ENCODE results near the gene INVS. TPM values are rescaled to one million over a fixed set of nuclear protein-coding genes. Genes with fewer than 3 reads are reported as not detected.
"Not testable (repeated sequence)": the region's sequence is repeated elsewhere in the genome, so short reads cannot be mapped to it uniquely, and the experiment has no call there.

INVS gene
- total RNA-seq, 3 donors from 2014 or later (not counting 1 experiment from before 2014, with no cell fraction given): 24.5 to 30.6 (median 27.4) TPM

DNA sequence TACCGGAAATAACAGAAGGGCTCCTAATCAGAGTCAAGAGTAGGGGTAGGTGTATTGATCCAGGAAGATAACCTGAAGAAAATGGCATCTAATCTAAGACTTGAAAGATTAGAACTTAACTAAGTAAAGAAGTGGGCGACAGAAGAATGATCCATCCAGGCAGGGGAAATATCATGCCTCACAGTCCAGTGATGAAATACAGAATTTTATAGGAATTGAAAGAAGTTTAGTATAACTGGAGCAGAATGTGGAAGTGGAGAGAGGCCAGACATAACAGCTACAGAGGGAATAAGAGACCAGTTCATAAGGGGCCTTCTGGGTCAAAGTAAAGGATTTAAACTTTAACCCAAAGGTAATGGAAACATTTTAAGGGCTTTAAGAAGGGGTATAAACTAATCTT, 42.5 kb upstream of the INVS start:
- no peaks in the 10 kb centered on the region for H3K27me3 Mint-ChIP-seq (ENCODE audit: low read depth in 2 of 2)
- TF ChIP-seq, protein P1, sequence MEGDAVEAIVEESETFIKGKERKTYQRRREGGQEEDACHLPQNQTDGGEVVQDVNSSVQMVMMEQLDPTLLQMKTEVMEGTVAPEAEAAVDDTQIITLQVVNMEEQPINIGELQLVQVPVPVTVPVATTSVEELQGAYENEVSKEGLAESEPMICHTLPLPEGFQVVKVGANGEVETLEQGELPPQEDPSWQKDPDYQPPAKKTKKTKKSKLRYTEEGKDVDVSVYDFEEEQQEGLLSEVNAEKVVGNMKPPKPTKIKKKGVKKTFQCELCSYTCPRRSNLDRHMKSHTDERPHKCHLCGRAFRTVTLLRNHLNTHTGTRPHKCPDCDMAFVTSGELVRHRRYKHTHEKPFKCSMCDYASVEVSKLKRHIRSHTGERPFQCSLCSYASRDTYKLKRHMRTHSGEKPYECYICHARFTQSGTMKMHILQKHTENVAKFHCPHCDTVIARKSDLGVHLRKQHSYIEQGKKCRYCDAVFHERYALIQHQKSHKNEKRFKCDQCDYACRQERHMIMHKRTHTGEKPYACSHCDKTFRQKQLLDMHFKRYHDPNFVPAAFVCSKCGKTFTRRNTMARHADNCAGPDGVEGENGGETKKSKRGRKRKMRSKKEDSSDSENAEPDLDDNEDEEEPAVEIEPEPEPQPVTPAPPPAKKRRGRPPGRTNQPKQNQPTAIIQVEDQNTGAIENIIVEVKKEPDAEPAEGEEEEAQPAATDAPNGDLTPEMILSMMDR (IDR thresholded peaks at IDR 0.05): no peak
- H3K4me1 Mint-ChIP-seq: peaks cover 6 to 16% of the 10 kb centered on the region in 2 donors
- no peaks in the 10 kb centered on the region for H3K36me3 Mint-ChIP-seq
- no peaks in the 10 kb centered on the region for H3K27me3 ChIP-seq (ENCODE audit: control insufficient read depth, insufficient read depth, low read length)
- H3K4me3 ChIP-seq (ENCODE audit: low read length): no peak overlapping the region
- ATAC-seq (no peak), DNase-seq (no peak)
- no peaks in the 10 kb centered on the region for H3K9me3 ChIP-seq (ENCODE audit: control insufficient read depth, insufficient read depth, low read length)
- intact Hi-C loops (cut with micrococcal nuclease): no loop called here
- peak overlapping the region; percentile 3 to 6 for H3K27ac Mint-ChIP-seq
- H3K9me3 Mint-ChIP-seq: no peaks in the 10 kb centered on the region
- H3K4me3 Mint-ChIP-seq: no peak overlapping the region
- 100% methylated on average over 2 of the region's 2 CpGs for WGBS (ENCODE audit: insufficient coverage)
- peaks cover 29% of the 10 kb centered on the region for H3K36me3 ChIP-seq (ENCODE audit: control insufficient read depth, insufficient read depth, low read length)
- H3K27ac ChIP-seq (ENCODE audit: low read length): no peak overlapping the region
- H3K4me1 ChIP-seq (ENCODE audit: control insufficient read depth, insufficient read depth, low read length): peaks cover 6% of the 10 kb centered on the region

- H3K36me3 ChIP-seq (ENCODE audit: control insufficient read depth, insufficient read depth, low read length): peaks cover 20% of the 10 kb centered on the region
- H3K4me1 Mint-ChIP-seq: peaks cover 6 to 25% of the 10 kb centered on the region in 2 donors
These were observed 41.4 kb upstream of the INVS start for GRCh38 chr9:100057624-100058023.

GRCh38 chr9:100058699-100059579, 40.1 kb upstream of the INVS start:
- H3K4me1 ChIP-seq (ENCODE audit: control insufficient read depth, insufficient read depth, low read length): peaks cover 6% of the 10 kb centered on the region
- H3K27ac ChIP-seq (ENCODE audit: low read length): no peak overlapping the region
- DNase-seq (no peak), ATAC-seq (no peak)
- no peaks in the 10 kb centered on the region for H3K27me3 ChIP-seq (ENCODE audit: control insufficient read depth, insufficient read depth, low read length)
- 57% methylated on average over 2 of the region's 4 CpGs for WGBS (ENCODE audit: insufficient coverage)
- Mint-ChIP-seq H3K9me3 (no peaks in the 10 kb centered on the region), H3K4me3 (no peak overlapping the region), H3K27me3 (ENCODE audit: low read depth in 2 of 2) (no peaks in the 10 kb centered on the region), H3K27ac (no peak overlapping the region), H3K4me1 (peaks cover 5 to 27% of the 10 kb centered on the region in 2 donors), H3K36me3 (no peaks in the 10 kb centered on the region)
- TF ChIP-seq, protein P1 (IDR thresholded peaks at IDR 0.05): no peak
- H3K9me3 ChIP-seq (ENCODE audit: control insufficient read depth, insufficient read depth, low read length): no peaks in the 10 kb centered on the region
- intact Hi-C loops (cut with micrococcal nuclease): no loop called here
- peaks cover 20% of the 10 kb centered on the region for H3K36me3 ChIP-seq (ENCODE audit: control insufficient read depth, insufficient read depth, low read length)
- H3K4me3 ChIP-seq (ENCODE audit: low read length): no peak overlapping the region

More at GRCh38 chr9:100057624-100058023, 41.4 kb upstream of the INVS start:
- no peaks in the 10 kb centered on the region for H3K27me3 Mint-ChIP-seq (ENCODE audit: low read depth in 2 of 2)
- TF ChIP-seq, protein P1 (IDR thresholded peaks at IDR 0.05): no peak
- intact Hi-C loops (cut with micrococcal nuclease): no loop called here
- H3K9me3 ChIP-seq (ENCODE audit: control insufficient read depth, insufficient read depth, low read length): no peaks in the 10 kb centered on the region
- H3K27ac Mint-ChIP-seq: no peak overlapping the region
- no peak overlapping the region for H3K4me3 ChIP-seq (ENCODE audit: low read length)
- no peaks in the 10 kb centered on the region for H3K9me3 Mint-ChIP-seq
- H3K36me3 Mint-ChIP-seq: no peaks in the 10 kb centered on the region
- H3K27me3 ChIP-seq (ENCODE audit: control insufficient read depth, insufficient read depth, low read length): no peaks in the 10 kb centered on the region
- peaks cover 6% of the 10 kb centered on the region for H3K4me1 ChIP-seq (ENCODE audit: control insufficient read depth, insufficient read depth, low read length)
- H3K27ac ChIP-seq (ENCODE audit: low read length): no peak overlapping the region
- no peak for DNase-seq
- no peak for ATAC-seq
- no peak overlapping the region for H3K4me3 Mint-ChIP-seq

GRCh38 chr9:100062683-100063082, 36.4 kb upstream of the INVS start:
- DNase-seq; H3K4me3 ChIP-seq (ENCODE audit: low read length); intact Hi-C loops (cut with micrococcal nuclease); H3K4me3 Mint-ChIP-seq; H3K27me3 ChIP-seq (ENCODE audit: control insufficient read depth, insufficient read depth, low read length); H3K36me3 ChIP-seq (ENCODE audit: control insufficient read depth, insufficient read depth, low read length); H3K4me1 ChIP-seq (ENCODE audit: control insufficient read depth, insufficient read depth, low read length); H3K9me3 ChIP-seq (ENCODE audit: control insufficient read depth, insufficient read depth, low read length); H3K27ac Mint-ChIP-seq; H3K27me3 Mint-ChIP-seq (ENCODE audit: low read depth in 2 of 2); ATAC-seq; H3K27ac ChIP-seq (ENCODE audit: low read length); H3K9me3 Mint-ChIP-seq; H3K36me3 Mint-ChIP-seq: not testable (repeated sequence)
- 100% methylated on average over 1 of the region's 1 CpG for WGBS (ENCODE audit: insufficient coverage)
- peaks cover 21 to 46% of the 10 kb centered on the region in 2 donors for H3K4me1 Mint-ChIP-seq

Data from natural killer cell (primary cell).